ENCODE data around the gene ANKRD60.
A peak's percentile ranks its signal among the peaks of the same experiment; 100 is the strongest.

ANKRD60 gene

DNA sequence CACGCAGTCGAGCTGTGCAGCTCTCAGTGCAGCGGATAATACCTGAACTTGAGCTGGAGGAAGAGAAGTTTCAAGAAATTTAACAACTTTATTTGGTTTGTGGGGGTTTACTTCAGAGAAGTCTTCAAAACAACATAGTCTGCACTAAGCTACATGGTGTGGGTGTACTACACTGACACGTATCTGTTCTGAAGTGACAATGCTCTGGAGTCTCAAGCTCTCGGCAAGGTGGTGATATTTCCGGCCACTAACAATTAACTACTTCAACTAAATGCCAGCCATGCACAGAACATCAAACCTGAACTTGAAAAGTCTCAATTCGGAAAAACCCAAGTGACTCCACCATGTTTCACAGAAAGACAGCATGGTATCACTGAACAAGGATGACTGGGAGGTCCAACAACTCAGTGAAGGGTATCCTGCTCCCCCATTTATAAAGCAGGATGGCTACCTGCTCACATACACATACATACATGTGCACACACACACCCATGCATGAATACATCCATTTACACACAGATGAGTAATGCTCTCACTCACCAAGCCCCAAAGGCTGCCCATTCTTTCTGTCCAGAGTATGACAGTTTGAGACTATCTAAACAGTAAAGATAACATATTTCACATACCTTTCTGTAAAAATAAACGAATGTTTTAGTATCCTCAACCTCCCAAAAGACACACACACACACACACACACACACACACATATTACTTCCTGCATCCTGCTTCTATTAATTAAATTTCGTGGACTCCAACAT, 15.4 kb upstream of the ANKRD60 start:
- no peak for DNase-seq

GRCh38 chr20:58242824-58243223, 14.4 kb upstream of the ANKRD60 start:
- DNase-seq: no peak

DNA sequence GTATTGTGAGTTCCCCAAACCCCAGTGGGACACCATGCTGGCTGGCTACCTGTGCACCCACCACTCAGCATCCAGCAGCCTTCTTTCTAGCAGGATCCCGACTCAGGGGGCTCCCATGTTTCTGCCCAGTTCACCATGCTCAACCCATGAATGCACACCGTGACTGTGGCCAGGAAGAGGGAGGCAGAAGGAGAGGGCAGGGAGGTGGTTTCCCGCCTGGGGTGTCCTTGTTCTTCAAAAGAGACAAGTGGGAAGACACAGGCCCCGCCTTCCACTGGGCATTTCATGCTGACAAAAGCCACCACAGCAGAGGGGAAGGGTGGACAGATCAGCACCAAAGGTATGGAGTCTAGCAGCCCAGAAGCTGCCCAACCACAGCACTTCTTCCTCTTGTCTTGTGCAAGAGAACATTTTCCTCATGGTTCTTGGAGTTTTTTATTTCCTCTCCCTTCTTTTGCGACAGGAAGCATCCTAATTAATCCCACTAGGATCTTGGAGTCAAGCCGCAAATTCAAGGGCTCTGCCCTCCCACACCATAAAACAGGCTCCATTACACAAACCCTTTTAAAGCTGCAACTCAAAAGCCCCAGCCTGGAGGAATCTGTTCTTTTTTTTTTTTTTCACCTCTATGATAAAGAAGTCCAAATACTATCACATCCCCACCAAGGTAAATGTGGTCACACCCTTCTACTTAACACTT, 13.5 kb upstream of the ANKRD60 start:
- no peak for DNase-seq

DNA sequence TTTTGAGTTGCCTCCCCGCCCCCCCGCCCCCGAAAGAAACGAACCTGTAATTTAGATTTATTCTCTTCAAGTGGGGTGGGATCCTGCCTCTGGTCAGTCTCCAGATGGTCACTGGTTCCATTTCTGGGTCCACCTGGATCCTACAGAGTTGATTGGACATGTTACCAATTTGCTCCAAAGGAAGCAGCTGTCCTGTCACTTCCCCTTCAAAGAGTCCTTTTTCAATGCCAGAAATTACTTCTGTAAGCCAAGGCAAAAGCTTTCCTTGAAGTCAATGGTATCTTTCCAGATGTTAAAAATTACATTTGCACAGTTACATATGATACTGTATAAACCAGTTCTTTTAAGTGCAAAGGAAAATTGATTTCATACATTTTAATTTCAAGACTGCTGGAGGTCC, 12.0 kb upstream of the ANKRD60 start:
- no peak for DNase-seq

DNA sequence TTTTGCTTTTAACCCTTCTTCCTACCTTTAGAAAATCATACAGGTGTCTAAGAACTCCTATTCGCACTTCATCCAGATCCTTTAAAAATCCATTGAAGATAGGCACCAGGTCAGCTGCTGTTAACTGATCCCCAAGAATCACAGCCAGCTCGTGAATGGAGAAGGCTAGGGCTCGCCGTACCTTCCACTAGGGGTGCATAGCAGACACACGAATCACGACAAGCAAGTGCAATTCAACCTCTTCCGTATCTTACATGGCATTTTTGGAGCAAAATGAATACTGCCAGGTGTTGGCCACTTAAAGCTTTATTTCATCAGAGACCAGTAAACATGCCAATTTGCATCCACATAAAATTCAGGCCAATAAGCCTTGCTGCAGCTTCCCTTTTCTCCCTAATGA, 10.8 kb upstream of the ANKRD60 start:
- DNase-seq: no peak

DNA sequence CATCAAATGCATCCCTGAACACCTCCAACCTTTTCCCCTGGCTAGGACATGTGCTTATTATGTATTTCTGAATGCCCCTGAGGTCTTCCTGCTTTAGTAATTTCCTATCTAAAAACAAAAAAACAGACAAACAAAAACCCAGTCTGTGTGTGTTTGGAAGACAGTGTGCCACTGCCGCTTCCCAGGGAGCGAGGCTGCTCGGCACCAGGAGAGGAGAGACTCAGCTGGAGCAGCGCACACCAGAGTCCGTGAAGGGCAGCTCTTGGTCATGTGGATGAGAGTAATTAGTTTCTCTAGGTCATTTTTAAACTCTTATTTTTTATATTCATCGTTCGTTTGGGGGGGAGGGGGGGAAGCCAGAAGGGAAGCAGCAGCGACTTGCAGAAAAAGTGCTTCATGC, 10.0 kb upstream of the ANKRD60 start:
- DNase-seq: no peak

DNA sequence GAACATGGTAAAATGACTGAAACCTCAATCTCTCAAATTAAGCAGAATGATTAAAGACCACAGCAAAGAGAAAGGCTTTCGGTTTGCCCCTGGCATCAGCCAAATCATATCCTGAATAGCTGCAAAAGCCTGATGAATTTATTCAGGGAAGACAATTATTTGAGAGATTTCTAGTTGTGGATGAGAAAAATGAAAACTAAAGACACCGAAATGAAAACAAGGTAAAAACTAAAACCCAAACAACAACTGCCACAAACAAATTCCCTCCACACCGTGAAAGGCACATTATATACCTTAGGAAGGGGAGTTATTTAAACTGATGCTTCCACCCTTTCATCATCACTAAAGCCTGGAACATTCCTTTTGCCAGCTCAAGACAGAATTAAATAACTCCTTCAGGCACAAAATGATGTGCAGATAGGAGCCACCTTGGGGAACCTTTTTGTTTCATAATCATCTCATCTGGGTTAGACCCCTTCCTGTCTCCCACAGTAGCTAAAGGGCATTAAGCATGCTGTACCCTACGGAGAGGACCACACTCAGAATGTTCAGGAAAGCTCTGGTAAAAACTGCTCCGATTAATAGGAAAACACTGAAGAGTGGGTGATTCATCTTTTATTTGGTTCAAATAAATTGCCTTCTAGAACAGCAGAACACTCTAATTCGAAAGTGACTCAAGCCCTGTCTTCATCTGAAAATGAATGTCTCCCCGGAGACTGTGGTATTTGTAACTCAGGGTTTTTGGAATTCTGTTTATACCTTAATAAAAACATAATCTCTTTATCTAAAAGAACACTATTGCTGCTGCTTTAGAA, 9.1 kb upstream of the ANKRD60 start:
- DNase-seq: no peak

- DNase-seq: peak; percentile 57
These were observed 8.3 kb upstream of the ANKRD60 start for GRCh38 chr20:58236612-58237317.

GRCh38 chr20:58235010-58235409, 6.6 kb upstream of the ANKRD60 start:
- DNase-seq: no peak

DNA sequence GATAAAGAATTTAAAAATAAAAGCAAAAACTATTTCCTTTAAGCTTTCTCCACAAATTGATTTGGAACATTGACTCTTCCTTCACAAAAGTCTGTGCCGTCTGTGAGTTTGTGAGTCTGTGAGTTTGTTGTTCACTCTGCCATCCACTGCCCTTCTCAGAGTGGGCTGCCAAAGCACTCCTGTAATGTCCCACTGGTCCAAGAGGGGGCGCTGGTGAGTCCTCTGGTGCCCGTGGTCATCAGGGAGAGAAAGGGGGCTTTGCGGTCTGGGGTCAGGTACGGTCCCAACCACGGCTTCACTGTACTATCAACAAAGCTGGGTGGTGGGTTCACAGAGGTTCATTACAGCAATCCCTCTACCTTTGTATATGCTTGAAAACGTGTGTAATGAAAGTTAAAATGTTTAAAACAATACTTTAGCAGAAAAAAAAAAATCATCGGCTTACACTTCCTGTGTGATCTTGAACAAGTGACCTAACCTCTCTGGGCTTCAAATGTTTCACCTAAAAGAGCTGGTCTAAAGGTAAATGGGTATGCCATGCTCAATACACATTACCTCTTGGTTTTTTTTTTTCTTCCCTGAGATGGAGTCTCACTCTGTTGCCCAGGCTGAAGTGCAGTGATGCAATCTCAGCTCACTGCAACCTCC, 5.6 kb upstream of the ANKRD60 start:
- DNase-seq: no peak

DNA sequence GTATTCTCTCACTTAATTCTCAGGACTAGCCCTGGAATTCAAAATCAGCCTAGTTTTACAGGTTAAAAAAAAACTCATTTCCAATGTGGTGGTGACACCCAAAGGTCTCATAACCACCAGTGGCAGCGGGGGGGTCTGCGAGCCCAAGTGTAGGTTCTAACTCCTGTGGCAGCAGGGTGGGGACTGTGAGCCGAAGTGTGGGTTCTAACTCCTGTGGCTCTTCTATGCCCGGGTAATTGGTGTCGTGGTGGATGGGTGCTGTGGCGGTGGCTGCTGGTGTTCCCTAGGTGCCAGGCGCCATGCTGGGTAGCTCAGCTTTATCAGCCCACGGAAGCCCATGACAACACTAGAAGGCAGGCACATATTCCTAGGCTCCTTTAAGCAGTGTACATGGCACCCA, 4.9 kb upstream of the ANKRD60 start:
- no peak for DNase-seq

DNA sequence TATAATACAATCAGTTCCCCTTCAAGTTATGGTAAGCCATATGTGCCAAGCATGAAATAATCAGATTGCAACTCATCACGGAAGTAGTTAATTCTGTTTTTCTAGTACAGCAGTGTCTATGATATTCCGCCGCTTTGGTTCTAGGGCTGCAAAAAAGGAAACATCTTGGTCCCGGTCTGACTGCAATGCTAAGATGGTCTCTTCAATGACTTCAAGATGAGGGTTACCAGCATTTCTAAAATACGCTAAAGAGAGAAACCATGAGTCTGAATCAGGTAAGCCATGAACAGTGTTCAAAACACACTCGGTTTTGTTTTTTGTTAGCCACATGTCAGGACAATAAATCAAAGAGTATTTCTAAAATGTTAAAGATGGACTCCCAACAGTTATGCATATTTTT, 3.2 kb upstream of the ANKRD60 start:
- DNase-seq: no peak

GRCh38 chr20:58229198-58229798, 845 bp upstream of the ANKRD60 start:
- no peak for DNase-seq

- no peak for DNase-seq
These were observed 360 bp downstream of the ANKRD60 start for GRCh38 chr20:58228103-58228483.

DNA sequence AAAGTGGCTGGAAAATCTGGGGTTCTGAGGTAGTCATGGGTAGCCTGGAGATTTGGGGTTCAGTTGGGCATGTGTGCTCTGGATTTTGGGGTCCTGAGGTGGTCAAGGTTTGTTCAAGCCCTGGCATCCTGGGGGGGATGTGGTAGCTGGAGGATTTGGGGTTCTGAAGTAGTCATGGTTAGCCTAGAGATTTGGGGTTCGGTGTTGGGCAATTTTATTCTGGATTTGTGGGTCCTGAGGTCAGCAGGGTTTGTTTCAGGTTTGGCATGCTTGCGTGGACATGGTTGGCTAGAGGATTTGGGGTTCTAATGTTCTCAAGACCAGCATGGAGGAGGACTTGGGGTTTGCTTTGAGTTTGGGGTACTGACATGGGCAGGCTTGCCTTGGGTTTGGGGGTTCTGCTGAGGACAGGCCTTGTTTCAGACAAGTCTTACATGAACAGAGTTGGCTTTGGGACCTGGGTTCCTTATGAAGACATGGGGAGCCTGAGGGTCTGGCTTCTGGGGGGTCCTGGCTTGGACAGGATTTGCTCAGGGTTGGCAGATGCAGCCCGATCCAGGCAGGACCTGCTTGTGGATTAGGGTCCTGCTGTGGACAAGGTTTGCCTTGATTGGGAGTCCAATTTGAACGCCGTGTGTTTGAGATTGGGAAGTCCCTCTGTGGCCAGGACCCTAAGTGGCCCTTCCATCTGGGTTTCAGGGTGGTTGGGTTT, 906 bp downstream of the ANKRD60 start:
- DNase-seq: no peak

DNA sequence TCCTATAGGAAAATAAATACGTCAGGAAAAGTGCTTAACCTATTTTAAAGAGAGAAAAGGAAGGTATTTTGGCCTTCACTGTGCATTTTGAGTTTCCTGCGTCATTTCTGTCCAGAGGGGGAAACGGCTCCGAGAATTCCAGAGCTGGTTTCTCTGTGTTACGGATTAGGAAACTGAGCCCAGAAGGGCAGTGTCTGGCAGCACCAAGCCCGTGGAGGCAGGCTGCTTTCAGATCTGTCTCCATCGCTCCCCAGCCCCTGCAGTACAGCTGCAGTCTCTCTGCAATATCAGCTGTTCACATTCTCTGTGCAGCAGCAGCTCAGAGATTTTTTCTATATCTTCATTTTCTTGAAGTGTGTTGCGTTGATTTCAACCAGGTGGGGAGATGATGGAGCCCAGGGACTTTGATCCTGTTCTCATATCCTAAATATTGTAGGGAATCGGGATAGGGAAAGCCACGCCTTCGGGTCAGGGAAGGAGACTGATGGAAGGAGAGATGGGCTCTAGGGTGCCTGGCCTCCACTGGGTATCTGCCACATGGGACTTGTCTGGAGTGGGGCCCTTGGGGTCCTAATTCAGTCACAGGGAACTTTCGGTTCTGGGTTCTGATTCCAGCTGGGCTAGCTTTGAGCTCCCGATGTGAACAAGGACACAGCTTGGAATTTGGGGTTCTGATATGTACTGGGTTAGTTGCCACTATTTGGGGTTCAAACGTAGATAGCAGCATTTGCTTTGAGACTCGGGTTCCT, 2.8 kb downstream of the ANKRD60 start:
- DNase-seq: no peak

DNA sequence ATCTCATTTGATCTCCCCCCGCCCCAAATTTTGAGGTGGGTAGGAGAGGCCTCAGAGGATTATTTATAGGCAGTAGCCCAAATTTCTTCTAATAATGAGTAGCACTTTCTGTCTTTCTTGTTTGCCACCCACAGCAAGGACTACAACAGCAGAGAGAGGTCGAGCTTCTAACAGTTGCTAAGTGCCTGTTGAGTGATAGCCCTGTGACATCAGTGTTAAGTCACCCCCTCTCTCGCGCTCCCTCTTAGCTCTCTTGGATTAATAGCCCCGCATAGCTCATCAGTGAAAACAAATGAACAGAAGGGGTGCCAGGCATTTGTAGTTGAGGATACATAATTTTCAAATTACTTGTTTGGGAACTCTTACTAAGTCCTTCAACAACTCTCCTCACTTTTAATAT, 3.5 kb downstream of the ANKRD60 start:
- DNase-seq: no peak

- no peak for DNase-seq
These were observed 4.4 kb downstream of the ANKRD60 start for GRCh38 chr20:58224097-58224496.

GRCh38 chr20:58223358-58223941, 5.0 kb downstream of the ANKRD60 start:
- no peak for DNase-seq

DNA sequence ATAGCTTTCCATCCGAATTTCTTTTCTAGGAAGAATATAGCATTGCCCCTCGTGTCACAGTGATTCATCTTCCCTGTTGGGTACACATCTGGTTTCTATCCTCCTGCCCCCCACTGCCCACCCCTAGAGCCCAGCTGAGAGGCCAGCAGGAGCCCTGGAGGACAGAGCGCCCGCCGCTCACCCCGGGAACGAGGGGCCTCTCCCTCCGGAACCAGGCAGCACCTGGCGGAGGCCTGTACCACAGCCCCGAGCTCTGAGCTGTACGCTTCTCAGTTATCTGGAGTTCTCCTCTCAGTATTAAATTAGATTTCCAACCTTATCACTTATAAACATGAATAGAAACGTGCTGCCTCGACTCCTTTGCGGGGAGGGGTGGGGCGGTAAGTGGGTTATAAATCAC, 6.0 kb downstream of the ANKRD60 start:
- no peak for DNase-seq

GRCh38 chr20:58219342-58219700, 9.1 kb downstream of the ANKRD60 start:
- no peak for DNase-seq

All from amniotic stem cell (primary cell).